Skeletal muscle satellite cell (primary cell): ENCODE measurements around the gene GLUD2.
"Not testable (repeated sequence)": the region's sequence is repeated elsewhere in the genome, so short reads cannot be mapped to it uniquely, and the experiment has no call there.

Source experiments
- H3K27me3 ChIP-seq: 2 replicates; pipeline ENCODE4 v1.7.0; 2013; ENCODE audit warnings: low read length; ENCODE audit not compliant: control insufficient read depth, insufficient read depth
- H3K36me3 ChIP-seq: 2 replicates; pipeline ENCODE4 v1.7.0; 2013; ENCODE audit warnings: mild to moderate bottlenecking, control low read depth, low read length; ENCODE audit not compliant: insufficient read depth
- H3K4me1 ChIP-seq: 2 replicates; pipeline ENCODE4 v1.7.0; 2013; ENCODE audit warnings: low read length; ENCODE audit not compliant: control insufficient read depth, insufficient read depth
- H3K4me2 ChIP-seq: 2 replicates; pipeline ENCODE4 v1.7.0; 2013; ENCODE audit warnings: mild to moderate bottlenecking, low read length
- H3K4me3 ChIP-seq: 2 replicates; pipeline ENCODE4 v1.7.0; 2013; ENCODE audit warnings: low read length
- H3K9ac ChIP-seq: 2 replicates; pipeline ENCODE4 v1.7.0; 2013; ENCODE audit warnings: mild to moderate bottlenecking, low read depth, low read length, moderate library complexity
- H3K9me3 ChIP-seq: replicated peaks from 2 replicates; pipeline ENCODE4 v1.7.0; 2013; ENCODE audit warnings: mild to moderate bottlenecking, control low read depth, low read length

Gene GLUD2

GRCh38 chrX:121032531-121032930 lies 14.9 kb upstream of the GLUD2 start:
- H3K4me3 ChIP-seq = no peak overlapping the region
- no peaks in the 10 kb centered on the region for H3K36me3 ChIP-seq
- H3K9ac ChIP-seq = no peak overlapping the region
- H3K27me3 ChIP-seq = peaks cover 2% of the 10 kb centered on the region
- no peak overlapping the region for H3K4me2 ChIP-seq
- H3K4me1 ChIP-seq = no peaks in the 10 kb centered on the region
- H3K9me3 ChIP-seq = no peaks in the 10 kb centered on the region

- Histone ChIP-seq H3K4me1 (no peaks in the 10 kb centered on the region), H3K27me3 (peaks cover 2% of the 10 kb centered on the region), H3K4me3 (no peak overlapping the region), H3K4me2 (no peak overlapping the region), H3K36me3 (no peaks in the 10 kb centered on the region), H3K9ac (no peak overlapping the region), H3K9me3 (no peaks in the 10 kb centered on the region)
Observed at GRCh38 chrX:121036137-121036536, 11.3 kb upstream of the GLUD2 start.

DNA sequence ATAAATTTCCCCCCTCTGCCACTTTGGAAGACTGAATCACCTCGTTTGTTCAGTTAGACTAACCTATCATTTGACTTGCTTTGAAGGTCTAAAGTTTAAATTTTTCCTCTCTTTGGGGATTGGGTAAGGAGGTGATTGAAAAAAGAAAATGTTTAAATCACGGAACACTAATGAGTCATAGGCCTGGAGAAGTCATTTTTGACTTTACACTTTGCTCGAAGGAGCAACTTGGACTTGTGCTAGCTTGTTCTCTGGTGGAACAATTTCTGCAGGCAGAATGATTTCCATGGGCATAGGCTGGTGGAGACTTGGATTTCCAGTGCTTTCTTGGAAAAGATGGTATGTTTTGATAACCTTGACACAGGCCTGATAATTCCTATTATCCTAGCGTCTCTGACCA lies 10.5 kb upstream of the GLUD2 start:
- H3K4me3 ChIP-seq = no peak overlapping the region
- H3K9me3 ChIP-seq = no peaks in the 10 kb centered on the region
- no peaks in the 10 kb centered on the region for H3K36me3 ChIP-seq
- H3K4me2 ChIP-seq = no peak overlapping the region
- H3K27me3 ChIP-seq = peaks cover 2% of the 10 kb centered on the region
- H3K4me1 ChIP-seq = no peaks in the 10 kb centered on the region
- H3K9ac ChIP-seq = no peak overlapping the region

GRCh38 chrX:121050781-121051180 lies 3.4 kb downstream of the GLUD2 start:
- Histone ChIP-seq H3K9ac (no peak overlapping the region), H3K4me2 (no peak overlapping the region), H3K4me1 (no peaks in the 10 kb centered on the region), H3K4me3 (no peak overlapping the region), H3K36me3 (no peaks in the 10 kb centered on the region), H3K27me3 (no peaks in the 10 kb centered on the region), H3K9me3 (no peaks in the 10 kb centered on the region)

GRCh38 chrX:121052122-121052521 lies 4.7 kb downstream of the GLUD2 start:
- Histone ChIP-seq H3K36me3 (no peaks in the 10 kb centered on the region), H3K27me3 (no peaks in the 10 kb centered on the region), H3K9me3 (no peaks in the 10 kb centered on the region), H3K4me2 (no peak overlapping the region), H3K4me3 (no peak overlapping the region), H3K9ac (no peak overlapping the region), H3K4me1 (no peaks in the 10 kb centered on the region)

- H3K36me3 ChIP-seq = no peaks in the 10 kb centered on the region
- H3K9ac ChIP-seq = no peak overlapping the region
- no peak overlapping the region for H3K4me3 ChIP-seq
- H3K4me2 ChIP-seq = no peak overlapping the region
- H3K4me1 ChIP-seq = no peaks in the 10 kb centered on the region
- no peaks in the 10 kb centered on the region for H3K27me3 ChIP-seq
- H3K9me3 ChIP-seq = no peaks in the 10 kb centered on the region
Observed at GRCh38 chrX:121062289-121062688, 14.9 kb downstream of the GLUD2 start.

- Histone ChIP-seq H3K9me3 (no peaks in the 10 kb centered on the region), H3K4me1 (no peaks in the 10 kb centered on the region), H3K9ac (no peak overlapping the region), H3K4me2 (no peak overlapping the region), H3K36me3 (no peaks in the 10 kb centered on the region), H3K4me3 (no peak overlapping the region), H3K27me3 (no peaks in the 10 kb centered on the region)
Observed at GRCh38 chrX:121064579-121064978, 17.2 kb downstream of the GLUD2 start.

DNA sequence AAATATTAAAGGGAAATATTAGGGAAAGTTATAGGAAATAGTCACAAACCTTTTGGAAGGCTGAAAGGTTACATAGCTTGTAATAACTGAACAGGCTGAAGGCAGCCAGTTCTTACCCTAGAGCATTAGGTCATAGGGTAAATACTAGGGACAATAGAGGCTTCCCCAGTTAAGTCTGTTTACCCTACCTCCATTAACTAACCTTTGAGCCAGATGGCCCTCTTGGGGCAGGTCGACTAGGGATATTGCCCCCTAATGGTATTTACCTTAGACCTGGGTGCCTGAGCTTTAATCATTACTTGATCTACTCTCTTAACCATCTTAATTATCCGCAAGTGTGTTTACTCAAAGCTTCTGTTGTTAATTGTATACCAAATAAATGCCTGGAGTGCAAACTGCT lies 36.8 kb downstream of the GLUD2 start:
- not testable (repeated sequence) for H3K27me3 ChIP-seq, H3K4me1 ChIP-seq, H3K4me3 ChIP-seq, H3K9ac ChIP-seq, H3K36me3 ChIP-seq, H3K4me2 ChIP-seq, H3K9me3 ChIP-seq

- H3K4me3 ChIP-seq = no peak overlapping the region
- no peaks in the 10 kb centered on the region for H3K36me3 ChIP-seq
- H3K4me1 ChIP-seq = no peaks in the 10 kb centered on the region
- H3K9me3 ChIP-seq = no peaks in the 10 kb centered on the region
- H3K9ac ChIP-seq = no peak overlapping the region
- no peak overlapping the region for H3K4me2 ChIP-seq
- no peaks in the 10 kb centered on the region for H3K27me3 ChIP-seq
Observed at GRCh38 chrX:121084903-121085611, 37.6 kb downstream of the GLUD2 start.

GRCh38 chrX:121085612-121086010 lies 38.2 kb downstream of the GLUD2 start:
- Histone ChIP-seq H3K4me3 (no peak overlapping the region), H3K4me2 (no peak overlapping the region), H3K36me3 (no peaks in the 10 kb centered on the region), H3K9ac (no peak overlapping the region), H3K9me3 (no peaks in the 10 kb centered on the region), H3K4me1 (no peaks in the 10 kb centered on the region), H3K27me3 (no peaks in the 10 kb centered on the region)

DNA sequence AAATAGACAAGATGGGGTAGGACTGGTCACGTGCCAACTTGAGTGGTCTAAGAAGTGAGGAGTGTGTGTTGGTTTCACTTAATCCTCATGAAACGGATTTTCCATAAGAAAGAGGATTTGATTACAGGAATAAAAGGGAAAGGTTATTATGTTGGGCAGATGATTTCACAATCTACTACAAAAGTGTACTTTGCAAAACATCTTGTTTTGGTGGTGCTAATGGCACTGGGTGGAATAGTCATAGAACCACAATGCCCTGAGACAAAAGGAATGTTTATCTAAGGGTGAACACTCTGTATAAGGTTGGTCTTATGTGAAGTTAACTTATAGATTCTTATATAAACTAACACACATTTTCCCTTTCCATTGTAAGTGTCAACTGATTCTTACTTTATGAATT lies 45.6 kb downstream of the GLUD2 start:
- Histone ChIP-seq H3K9ac (no peak overlapping the region), H3K4me1 (no peaks in the 10 kb centered on the region), H3K27me3 (no peaks in the 10 kb centered on the region), H3K4me3 (no peak overlapping the region), H3K36me3 (no peaks in the 10 kb centered on the region), H3K9me3 (no peaks in the 10 kb centered on the region), H3K4me2 (no peak overlapping the region)
